Lower leg skin (tissue), 4 donors: ENCODE measurements around the gene TTBK1. TPM values are rescaled to one million over a fixed set of nuclear protein-coding genes. Genes with fewer than 3 reads are reported as not detected.
"Not testable (repeated sequence)": the region's sequence is repeated elsewhere in the genome, so short reads cannot be mapped to it uniquely, and the experiment has no call there.

Experiments
- DNase-seq, 2 donors: peaks; one replicate each; pipeline ENCODE4 v3.0.0-alpha.2; 2019; ENCODE audit warnings: low spot score in 2 of 2
- H3K4me3 ChIP-seq: fragments of 200-600 bp; sonication (generic); 2 replicates; pipeline ENCODE4 v1.5.1; 2017; ENCODE audit warnings: mild to moderate bottlenecking, low read depth; ENCODE audit not compliant: poor library complexity, severe bottlenecking
- POLR2A ChIP-seq, 2 donors: fragments of 450-650 bp; IDR thresholded peaks; one replicate each; pipeline ENCODE4 v1.6.1; 2016 to 2017; ENCODE audit warnings: antibody characterized with exemption in 2 of 2, mild to moderate bottlenecking in 1 of 2, moderate library complexity in 1 of 2
- WGBS, 2 donors: methylation state at CpG; one replicate each; pipeline ENCODE4 v1.1.5; 2018; 5-methylcytosine and 5-hydroxymethylcytosine counted together
- intact Hi-C: fragments of 100-400 bp; cut with DNase I; formaldehyde crosslinking; loops from one replicate; pipeline ENCODE4 v1.15.0; 2023; ENCODE audit warnings: low total_unique reads
- total RNA-seq, 4 donors: library from RNA; depleted of rRNA; stranded (reverse); fragments of >200 nt; gene quantifications; one replicate each; pipeline ENCODE4 v1.1.0, GENCODE V29; 2016
- TF ChIP-seq, protein P1 (sequence below), 3 donors: fragments of 450-650 bp; IDR thresholded peaks; one replicate each; pipeline ENCODE4 v1.5.1; 2016; ENCODE audit warnings: antibody characterized with exemption in 3 of 3, mild to moderate bottlenecking in 3 of 3, moderate library complexity in 2 of 3

Gene TTBK1
- total RNA-seq, 4 donors from 2014 or later: 0.08 TPM; not detected in 3

DNA sequence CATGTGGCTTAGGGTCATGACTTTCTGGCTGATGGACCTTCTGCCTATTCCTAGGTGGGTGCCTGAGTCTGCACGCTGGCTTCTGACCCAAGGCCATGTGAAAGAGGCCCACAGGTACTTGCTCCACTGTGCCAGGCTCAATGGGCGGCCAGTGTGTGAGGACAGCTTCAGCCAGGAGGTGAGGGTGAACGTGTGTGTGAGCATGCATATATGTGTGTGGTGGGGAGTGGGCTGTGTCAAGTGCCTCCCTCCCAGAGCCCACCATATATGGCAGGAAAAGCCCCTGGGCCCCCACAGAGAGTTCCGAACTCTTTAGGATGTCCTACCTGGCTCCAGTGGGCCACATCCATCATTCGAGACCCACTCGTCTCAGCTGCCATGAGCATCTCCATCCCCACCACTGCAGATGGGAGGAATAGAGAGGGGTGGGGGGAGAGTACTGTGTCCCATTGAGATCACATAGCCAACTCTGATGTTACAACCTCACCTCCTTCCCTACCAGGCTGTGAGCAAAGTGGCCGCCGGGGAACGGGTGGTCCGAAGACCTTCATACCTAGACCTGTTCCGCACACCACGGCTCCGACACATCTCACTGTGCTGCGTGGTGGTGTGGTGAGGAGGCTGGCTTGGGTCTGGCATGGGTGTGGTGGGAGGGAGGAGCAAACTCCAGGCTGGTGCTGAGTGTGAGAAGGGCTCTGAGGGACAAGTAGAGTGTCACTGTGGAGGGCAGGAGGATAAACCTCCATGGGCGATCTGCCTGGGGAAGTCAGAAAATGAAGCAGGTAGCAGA, 58.0 kb downstream of the TTBK1 start:
- 86 to 88% methylated on average over 15 of the region's 15 CpGs for WGBS, 2 donors
- no peak for TF ChIP-seq POLR2A (IDR thresholded peaks at IDR 0.05)
- TF ChIP-seq, protein P1, sequence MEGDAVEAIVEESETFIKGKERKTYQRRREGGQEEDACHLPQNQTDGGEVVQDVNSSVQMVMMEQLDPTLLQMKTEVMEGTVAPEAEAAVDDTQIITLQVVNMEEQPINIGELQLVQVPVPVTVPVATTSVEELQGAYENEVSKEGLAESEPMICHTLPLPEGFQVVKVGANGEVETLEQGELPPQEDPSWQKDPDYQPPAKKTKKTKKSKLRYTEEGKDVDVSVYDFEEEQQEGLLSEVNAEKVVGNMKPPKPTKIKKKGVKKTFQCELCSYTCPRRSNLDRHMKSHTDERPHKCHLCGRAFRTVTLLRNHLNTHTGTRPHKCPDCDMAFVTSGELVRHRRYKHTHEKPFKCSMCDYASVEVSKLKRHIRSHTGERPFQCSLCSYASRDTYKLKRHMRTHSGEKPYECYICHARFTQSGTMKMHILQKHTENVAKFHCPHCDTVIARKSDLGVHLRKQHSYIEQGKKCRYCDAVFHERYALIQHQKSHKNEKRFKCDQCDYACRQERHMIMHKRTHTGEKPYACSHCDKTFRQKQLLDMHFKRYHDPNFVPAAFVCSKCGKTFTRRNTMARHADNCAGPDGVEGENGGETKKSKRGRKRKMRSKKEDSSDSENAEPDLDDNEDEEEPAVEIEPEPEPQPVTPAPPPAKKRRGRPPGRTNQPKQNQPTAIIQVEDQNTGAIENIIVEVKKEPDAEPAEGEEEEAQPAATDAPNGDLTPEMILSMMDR (IDR thresholded peaks at IDR 0.05): no peak
- no peak for DNase-seq
- H3K4me3 ChIP-seq: no peak overlapping the region
- intact Hi-C loops: no loop called here

DNA sequence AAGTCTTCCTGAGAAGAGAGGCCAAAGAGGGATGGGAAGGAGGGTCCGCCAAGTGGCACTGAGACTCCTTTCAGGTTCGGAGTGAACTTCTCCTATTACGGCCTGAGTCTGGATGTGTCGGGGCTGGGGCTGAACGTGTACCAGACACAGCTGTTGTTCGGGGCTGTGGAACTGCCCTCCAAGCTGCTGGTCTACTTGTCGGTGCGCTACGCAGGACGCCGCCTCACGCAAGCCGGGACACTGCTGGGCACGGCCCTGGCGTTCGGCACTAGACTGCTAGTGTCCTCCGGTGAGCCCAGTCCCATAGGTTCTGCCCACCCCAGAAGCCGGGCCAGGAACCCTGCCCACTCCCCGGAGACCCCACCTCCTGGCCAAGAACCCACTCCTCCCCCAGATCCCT, 58.8 kb downstream of the TTBK1 start:
- TF ChIP-seq, protein P1 (IDR thresholded peaks at IDR 0.05): no peak
- no peak for TF ChIP-seq POLR2A (IDR thresholded peaks at IDR 0.05)
- H3K4me3 ChIP-seq: no peak overlapping the region
- WGBS, 2 donors: 84 to 85% methylated on average over 19 of the region's 19 CpGs
- no peak for DNase-seq
- intact Hi-C loops: no loop called here

DNA sequence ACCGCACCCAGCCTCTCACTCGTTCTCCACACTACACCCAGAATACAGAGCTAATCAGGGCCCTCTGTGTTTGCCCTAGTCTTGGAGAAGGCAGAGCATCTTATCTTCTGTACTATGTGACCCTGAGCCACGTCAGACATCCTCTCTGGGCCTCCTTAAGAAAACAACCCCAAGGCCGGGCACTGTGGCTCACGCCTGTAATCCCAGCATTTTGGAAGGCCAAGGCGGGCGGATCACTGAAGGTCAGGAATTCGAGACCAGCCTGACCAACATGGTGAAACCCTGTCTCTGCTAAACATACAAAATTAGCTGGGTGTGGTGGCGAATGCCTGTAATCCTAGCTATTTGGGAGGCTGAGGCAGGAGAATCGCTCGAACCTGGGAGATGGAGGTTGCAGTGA, 59.7 kb downstream of the TTBK1 start:
- intact Hi-C loops, H3K4me3 ChIP-seq, DNase-seq: not testable (repeated sequence)
- WGBS, 2 donors: 90% methylated on average over 11 of the region's 11 CpGs

DNA sequence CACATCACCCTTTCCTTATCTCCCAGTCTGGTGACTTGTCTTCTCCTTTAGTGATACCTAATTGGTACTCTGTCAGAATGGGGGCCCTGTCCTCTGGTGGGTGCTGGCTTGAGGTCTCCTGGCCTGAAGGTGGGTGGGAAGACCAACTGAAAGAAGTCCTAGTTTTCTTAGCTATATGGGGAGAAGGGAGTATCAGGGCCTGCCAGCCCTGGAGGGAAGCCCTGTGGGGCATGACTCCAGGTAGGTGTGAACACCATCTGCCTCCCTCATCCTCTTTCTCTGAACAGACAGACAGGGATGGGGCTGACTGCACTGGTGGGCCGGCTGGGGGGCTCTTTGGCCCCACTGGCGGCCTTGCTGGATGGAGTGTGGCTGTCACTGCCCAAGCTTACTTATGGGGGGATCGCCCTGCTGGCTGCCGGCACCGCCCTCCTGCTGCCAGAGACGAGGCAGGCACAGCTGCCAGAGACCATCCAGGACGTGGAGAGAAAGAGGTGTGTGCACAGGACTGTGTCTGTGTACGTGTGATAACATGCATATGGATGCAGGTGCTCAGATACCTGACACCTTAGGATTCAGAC, 60.6 kb downstream of the TTBK1 start:
- intact Hi-C loops: no loop called here
- 57 to 66% methylated on average over 5 to 8 of the region's 8 CpGs for WGBS, 2 donors
- no peak for TF ChIP-seq POLR2A (IDR thresholded peaks at IDR 0.05)
- TF ChIP-seq, protein P1 (IDR thresholded peaks at IDR 0.05): no peak
- no peak for DNase-seq
- H3K4me3 ChIP-seq: no peak overlapping the region

DNA sequence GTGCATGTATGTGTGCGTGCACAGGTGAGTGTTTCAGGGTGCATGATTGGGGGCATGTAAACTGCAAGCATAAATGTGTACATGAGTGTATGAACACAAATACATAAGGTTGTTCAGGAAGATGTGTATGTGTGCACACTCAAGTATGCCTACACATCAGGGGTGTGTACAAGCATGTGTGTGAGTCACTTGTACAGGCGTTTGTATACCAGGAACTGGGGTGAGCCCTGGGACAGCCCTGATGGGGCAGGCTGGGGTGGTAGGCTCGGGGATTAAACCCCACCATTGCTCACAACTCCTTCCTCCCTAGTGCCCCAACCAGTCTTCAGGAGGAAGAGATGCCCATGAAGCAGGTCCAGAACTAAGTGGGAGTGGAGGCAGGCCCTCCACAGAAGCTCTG, 61.1 kb downstream of the TTBK1 start:
- intact Hi-C loops: no loop called here
- H3K4me3 ChIP-seq: no peak overlapping the region
- WGBS, 2 donors: 72% methylated on average over 3 of the region's 3 CpGs
- TF ChIP-seq, protein P1 (IDR thresholded peaks at IDR 0.05): no peak
- no peak for TF ChIP-seq POLR2A (IDR thresholded peaks at IDR 0.05)
- DNase-seq: no peak

DNA sequence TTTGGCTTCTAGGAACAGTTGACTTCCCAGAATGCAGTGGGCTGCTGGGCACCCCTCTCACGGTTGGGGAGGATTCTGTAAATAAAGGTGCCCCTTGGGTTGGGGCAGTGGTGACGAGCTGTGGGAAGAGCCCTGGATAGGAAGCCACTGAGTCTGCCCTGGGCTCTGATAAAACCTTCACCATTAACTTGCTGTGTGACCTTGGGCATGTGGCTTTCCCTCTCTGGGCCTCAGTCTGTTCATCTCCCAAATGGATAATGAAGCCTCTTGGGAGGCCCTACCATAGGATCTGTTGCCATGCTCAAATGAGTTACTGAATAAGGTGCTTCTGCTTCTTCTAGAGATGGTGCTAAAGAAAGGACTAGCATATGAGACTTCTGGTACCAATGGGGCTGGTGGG, 61.6 kb downstream of the TTBK1 start:
- H3K4me3 ChIP-seq: no peak overlapping the region
- no peak for TF ChIP-seq POLR2A (IDR thresholded peaks at IDR 0.05)
- TF ChIP-seq, protein P1 (IDR thresholded peaks at IDR 0.05): no peak
- 76 to 79% methylated on average over 2 of the region's 2 CpGs for WGBS, 2 donors
- DNase-seq: no peak
- intact Hi-C loops: no loop called here
